GM11168 (cell line): ENCODE measurements around the gene SMAD5.

Experiments
- in situ Hi-C: fragments of 300-500 bp; cut with MboI; formaldehyde crosslinking; loops from one replicate; pipeline ENCODE4 v1.12.0; 2022; ENCODE audit warnings: low sequenced_read_pairs; ENCODE audit not compliant: unreplicated experiment

Gene SMAD5

GRCh38 chr5:136132557-136133221 lies at the start of gene SMAD5:
Gene SMAD5, plus strand, starts transcription at chr5:136132845. Its CDS starts 20,916 bp downstream, at chr5:136153761.
- in situ Hi-C loops = no loop called here

GRCh38 chr5:136084698-136085097 lies 47.9 kb upstream of the SMAD5 start:
- in situ Hi-C loops = no loop called here

GRCh38 chr5:136086783-136087566 lies 45.7 kb upstream of the SMAD5 start:
- in situ Hi-C loops = no loop called here

- in situ Hi-C loops = no loop called here
Observed at GRCh38 chr5:136087961-136088871, 44.4 kb upstream of the SMAD5 start.

GRCh38 chr5:136089791-136090190 lies 42.9 kb upstream of the SMAD5 start:
- in situ Hi-C loops = no loop called here

GRCh38 chr5:136090319-136090718 lies 42.3 kb upstream of the SMAD5 start:
- in situ Hi-C loops = no loop called here

- in situ Hi-C loops = no loop called here
Observed at GRCh38 chr5:136094189-136094912, 38.3 kb upstream of the SMAD5 start.

GRCh38 chr5:136094913-136095641 lies 37.6 kb upstream of the SMAD5 start:
- in situ Hi-C loops = no loop called here

GRCh38 chr5:136098176-136098575 lies 34.5 kb upstream of the SMAD5 start:
- in situ Hi-C loops = no loop called here

- in situ Hi-C loops = no loop called here
Observed at GRCh38 chr5:136099870-136100269, 32.8 kb upstream of the SMAD5 start.

- in situ Hi-C loops = no loop called here
Observed at GRCh38 chr5:136101884-136102283, 30.8 kb upstream of the SMAD5 start.

- in situ Hi-C loops = no loop called here
Observed at GRCh38 chr5:136103118-136103517, 29.5 kb upstream of the SMAD5 start.

- in situ Hi-C loops = no loop called here
Observed at GRCh38 chr5:136104306-136104965, 28.2 kb upstream of the SMAD5 start.

- in situ Hi-C loops = no loop called here
Observed at GRCh38 chr5:136106351-136107031, 26.2 kb upstream of the SMAD5 start.

- in situ Hi-C loops = no loop called here
Observed at GRCh38 chr5:136108180-136108611, 24.4 kb upstream of the SMAD5 start.

- in situ Hi-C loops = no loop called here
Observed at GRCh38 chr5:136108766-136109165, 23.9 kb upstream of the SMAD5 start.

- in situ Hi-C loops = no loop called here
Observed at GRCh38 chr5:136109453-136110135, 23.1 kb upstream of the SMAD5 start.

- in situ Hi-C loops = no loop called here
Observed at GRCh38 chr5:136113606-136114005, 19.0 kb upstream of the SMAD5 start.
